Hepatic stellate cell (primary cell): ENCODE results near the gene GRK5.

ENCODE experiments used
- DNase-seq: peaks from one replicate; pipeline ENCODE4 v3.0.0; 2011; ENCODE audit warnings: low spot score

GRK5 gene

GRCh38 chr10:119297207-119297968 lies 90.0 kb downstream of the GRK5 start:
- DNase-seq, result no peak

- no peak for DNase-seq
Observed at GRCh38 chr10:119298810-119299209, 91.4 kb downstream of the GRK5 start.

GRCh38 chr10:119299531-119299930 lies 92.2 kb downstream of the GRK5 start:
- DNase-seq, result no peak

- DNase-seq, result no peak
Observed at GRCh38 chr10:119301397-119301796, 94.0 kb downstream of the GRK5 start.

GRCh38 chr10:119302172-119302571 lies 94.8 kb downstream of the GRK5 start:
- no peak for DNase-seq

GRCh38 chr10:119302591-119303253 lies 95.4 kb downstream of the GRK5 start:
- DNase-seq, result no peak

- DNase-seq, result no peak
Observed at GRCh38 chr10:119303886-119304285, 96.5 kb downstream of the GRK5 start.

GRCh38 chr10:119304541-119304940 lies 97.2 kb downstream of the GRK5 start:
- no peak for DNase-seq

GRCh38 chr10:119305860-119306513 lies 98.6 kb downstream of the GRK5 start:
- DNase-seq, result peak; percentile 71

- no peak for DNase-seq
Observed at GRCh38 chr10:119306514-119306951, 99.2 kb downstream of the GRK5 start.

GRCh38 chr10:119306986-119307392 lies 99.6 kb downstream of the GRK5 start:
- DNase-seq, result no peak

- no peak for DNase-seq
Observed at GRCh38 chr10:119308089-119308488, 100.7 kb downstream of the GRK5 start.

- DNase-seq, result no peak
Observed at GRCh38 chr10:119308551-119309422, 101.4 kb downstream of the GRK5 start.

GRCh38 chr10:119309423-119309770 lies 102.0 kb downstream of the GRK5 start:
- no peak for DNase-seq

GRCh38 chr10:119310806-119311205 lies 103.4 kb downstream of the GRK5 start:
- DNase-seq, result no peak

- DNase-seq, result no peak
Observed at GRCh38 chr10:119312241-119312640, 104.9 kb downstream of the GRK5 start.

GRCh38 chr10:119313024-119313423 lies 105.7 kb downstream of the GRK5 start:
- no peak for DNase-seq

- DNase-seq, result no peak
Observed at GRCh38 chr10:119313644-119314043, 106.3 kb downstream of the GRK5 start.

- no peak for DNase-seq
Observed at GRCh38 chr10:119314061-119314460, 106.7 kb downstream of the GRK5 start.

GRCh38 chr10:119314486-119314885 lies 107.1 kb downstream of the GRK5 start:
- no peak for DNase-seq

- peak; percentile 91 for DNase-seq
Observed at GRCh38 chr10:119315128-119316001, 108.0 kb downstream of the GRK5 start.
